ENCODE measurements around the gene TAX1BP1.
"Not testable (repeated sequence)": the region's sequence is repeated elsewhere in the genome, so short reads cannot be mapped to it uniquely, and the experiment has no call there.

The TAX1BP1 gene

DNA sequence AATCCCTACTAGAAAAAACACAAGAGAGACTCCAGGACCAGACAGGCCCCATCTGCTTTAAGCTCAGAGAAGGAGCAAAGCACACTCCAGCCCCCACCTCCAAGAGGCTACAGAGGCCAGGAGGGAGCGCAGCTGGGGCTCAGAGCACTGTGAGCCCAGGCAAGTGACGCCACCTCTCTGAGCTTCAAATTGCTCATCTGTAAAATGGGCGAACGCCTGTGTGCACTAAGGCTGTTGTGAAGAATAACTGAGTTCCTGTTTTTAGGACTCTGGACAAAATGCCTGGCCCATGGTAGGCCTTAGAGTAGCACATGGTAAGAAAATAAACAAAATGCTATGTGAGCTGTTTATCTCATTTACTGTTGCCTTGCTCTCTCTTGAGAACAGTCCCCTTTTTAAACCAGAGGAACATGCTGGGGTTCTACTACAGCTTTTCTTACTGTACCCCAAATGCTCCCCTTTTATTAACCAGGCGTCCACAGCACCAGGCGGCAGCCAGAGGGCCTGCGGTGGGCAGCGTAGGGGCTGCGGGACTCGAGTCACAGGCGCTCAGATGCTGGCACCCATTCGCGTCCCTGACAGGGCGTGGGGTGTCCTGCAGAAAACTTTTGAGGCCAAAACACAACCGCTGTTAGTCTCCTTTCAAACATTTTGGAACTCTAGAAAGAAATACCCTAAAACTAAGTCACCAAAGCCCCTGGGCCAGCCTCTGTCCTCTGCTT, 103.8 kb downstream of the TAX1BP1 start:
- no peak for DNase-seq (ENCODE audit: low read depth)

DNA sequence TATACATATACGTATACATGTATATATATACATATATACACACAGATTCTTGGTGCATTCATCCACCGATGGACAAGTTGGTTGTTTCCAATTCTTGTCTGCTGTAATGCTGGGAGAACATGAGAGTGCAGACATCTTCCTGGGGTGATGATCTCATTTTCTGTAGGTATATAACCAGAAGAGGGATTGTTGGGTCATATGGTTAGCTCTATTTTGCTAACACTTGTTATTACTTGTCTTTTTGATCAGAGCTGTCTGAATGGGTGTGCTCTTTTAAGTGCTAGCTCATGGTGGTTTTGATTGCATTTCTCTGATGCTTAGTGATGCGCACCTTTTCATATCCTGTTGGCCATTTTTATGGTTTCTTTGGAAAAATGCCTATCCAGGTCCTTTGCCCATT, 106.4 kb downstream of the TAX1BP1 start:
- no peak for DNase-seq (ENCODE audit: low read depth)

DNA sequence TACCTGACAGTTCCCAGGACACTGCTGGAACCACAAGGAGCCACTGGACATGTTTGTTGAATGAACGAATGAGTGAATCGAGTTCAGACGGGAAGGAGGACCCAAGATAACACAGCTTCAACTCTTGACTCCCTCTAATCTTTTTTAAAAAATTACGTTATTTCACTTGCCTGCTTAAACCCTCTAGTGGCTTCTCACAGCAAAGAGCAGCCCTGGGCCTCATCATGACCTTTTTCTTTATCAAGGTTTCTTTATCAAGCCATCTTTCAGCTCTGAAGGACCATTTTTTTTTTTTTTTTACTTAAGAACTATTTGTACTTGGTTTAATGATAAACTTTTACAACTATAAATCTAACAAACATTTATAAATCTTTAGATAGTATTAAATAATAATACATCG, 110.6 kb downstream of the TAX1BP1 start:
- no peak for DNase-seq (ENCODE audit: low read depth)

DNA sequence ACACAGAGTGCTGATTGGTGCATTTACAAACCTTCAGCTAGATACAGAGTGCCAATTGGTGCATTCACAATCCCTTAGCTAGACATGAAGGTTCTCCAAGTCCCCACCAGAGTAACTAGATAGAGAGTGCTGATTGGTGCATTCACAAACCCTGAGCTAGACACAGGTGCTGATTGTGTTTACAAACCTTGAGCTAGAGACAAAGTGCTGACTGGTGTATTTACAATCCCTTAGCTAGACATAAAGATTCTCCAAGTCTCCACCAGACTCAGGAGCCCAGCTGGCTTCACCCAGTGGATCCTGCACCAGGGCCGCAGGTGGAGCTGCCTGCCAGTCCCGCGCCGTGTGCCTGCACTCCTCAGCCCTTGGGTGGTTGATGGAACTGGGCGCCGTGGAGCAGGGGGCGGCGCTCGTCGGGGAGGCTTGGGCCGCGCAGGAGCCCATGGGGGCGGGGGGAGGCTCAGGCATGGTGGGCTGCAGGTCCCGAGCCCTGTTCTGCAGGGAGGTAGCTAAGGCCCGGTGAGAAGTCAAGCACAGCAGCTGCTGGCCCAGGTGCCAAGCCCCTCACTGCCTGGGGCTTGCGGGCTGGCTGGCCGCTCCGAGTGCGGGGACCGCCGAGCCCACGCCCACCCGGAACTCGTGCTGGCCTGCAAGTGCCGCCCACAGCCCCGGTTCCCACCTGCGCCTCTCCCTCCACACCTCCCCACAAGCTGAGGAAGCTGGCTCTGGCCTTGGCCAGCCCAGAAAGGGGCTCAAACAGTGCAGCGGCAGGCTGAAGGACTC, 116.9 kb downstream of the TAX1BP1 start:
- not testable (repeated sequence) for DNase-seq (ENCODE audit: low read depth)

DNA sequence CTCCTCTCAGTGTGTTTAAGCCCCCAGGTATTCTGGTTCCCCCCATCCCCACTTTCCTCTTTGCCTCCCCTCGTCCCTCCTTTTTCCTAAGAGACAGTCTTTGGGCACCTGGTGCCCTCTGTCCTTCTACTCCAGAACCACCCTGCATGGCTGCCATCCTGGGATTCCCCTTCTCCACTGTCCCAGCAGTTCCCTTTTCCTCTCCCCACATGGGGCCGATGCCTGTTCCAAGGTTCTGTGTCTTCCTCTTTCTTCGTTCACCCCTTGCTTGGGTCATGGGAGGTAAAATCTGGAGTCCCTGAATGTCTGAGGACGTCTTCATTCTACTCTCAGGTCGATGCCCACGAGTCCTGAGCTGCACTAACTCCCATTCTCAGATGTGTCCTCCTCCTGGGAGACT, 120.8 kb downstream of the TAX1BP1 start:
- DNase-seq (ENCODE audit: low read depth) = no peak

DNA sequence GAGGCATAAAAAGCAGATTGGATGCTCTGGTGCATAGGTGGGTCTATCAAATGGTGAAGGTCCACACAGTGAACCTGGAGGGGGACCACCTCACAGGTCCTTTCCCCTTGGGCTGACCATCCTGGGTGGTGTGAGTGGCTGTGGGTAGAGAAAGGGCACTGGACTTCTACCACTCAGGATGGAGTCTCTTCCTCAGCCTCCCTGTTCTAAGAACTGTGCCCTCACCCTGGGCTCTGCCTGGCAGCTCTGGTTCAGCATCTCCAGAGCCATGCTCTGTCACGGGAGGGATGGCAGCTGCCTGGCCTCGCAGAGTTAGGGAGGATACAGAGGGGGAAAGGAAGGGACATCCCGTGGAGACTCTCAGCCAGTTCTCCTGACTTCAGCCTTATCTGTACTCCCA, 121.8 kb downstream of the TAX1BP1 start:
- no peak for DNase-seq (ENCODE audit: low read depth)

DNA sequence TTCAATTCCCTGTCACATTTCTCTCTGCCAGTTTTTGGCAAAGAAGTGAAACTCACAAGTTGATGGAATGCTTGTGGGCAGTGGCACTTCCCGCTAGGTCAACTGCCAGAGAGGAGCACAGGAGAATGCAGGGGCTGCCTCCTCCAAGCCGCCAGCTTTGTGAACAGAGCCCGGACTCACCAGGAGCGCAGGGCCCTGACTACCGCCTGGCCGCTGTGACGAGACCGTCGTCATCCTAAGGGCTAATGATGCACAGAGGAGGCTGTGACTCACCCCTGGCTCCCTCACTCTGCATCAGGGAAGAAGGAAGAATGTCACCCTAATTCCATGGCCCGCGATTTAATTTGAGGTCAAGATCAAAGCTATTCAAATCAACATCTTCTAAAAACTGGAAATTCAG, 123.9 kb downstream of the TAX1BP1 start:
- DNase-seq (ENCODE audit: low read depth) = peak; percentile 70

DNA sequence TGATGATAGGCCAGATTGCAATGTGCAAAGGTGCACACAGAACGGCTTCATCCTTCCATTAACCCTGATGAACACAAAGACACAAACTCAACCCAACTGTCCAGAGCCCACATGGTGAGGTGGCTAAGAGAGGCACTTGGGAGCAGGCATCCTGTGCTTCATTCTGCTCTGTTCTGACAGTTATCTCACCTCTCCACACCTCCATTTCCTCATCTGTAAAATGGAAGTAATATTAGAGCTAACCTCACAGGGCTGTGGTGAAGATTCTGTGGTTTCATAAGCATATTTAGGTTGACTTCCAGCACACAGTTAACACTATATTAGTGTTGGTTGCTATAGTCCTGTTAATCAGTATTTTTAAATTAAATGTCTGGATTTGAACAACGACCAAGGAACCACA, 126.3 kb downstream of the TAX1BP1 start:
- no peak for DNase-seq (ENCODE audit: low read depth)

DNA sequence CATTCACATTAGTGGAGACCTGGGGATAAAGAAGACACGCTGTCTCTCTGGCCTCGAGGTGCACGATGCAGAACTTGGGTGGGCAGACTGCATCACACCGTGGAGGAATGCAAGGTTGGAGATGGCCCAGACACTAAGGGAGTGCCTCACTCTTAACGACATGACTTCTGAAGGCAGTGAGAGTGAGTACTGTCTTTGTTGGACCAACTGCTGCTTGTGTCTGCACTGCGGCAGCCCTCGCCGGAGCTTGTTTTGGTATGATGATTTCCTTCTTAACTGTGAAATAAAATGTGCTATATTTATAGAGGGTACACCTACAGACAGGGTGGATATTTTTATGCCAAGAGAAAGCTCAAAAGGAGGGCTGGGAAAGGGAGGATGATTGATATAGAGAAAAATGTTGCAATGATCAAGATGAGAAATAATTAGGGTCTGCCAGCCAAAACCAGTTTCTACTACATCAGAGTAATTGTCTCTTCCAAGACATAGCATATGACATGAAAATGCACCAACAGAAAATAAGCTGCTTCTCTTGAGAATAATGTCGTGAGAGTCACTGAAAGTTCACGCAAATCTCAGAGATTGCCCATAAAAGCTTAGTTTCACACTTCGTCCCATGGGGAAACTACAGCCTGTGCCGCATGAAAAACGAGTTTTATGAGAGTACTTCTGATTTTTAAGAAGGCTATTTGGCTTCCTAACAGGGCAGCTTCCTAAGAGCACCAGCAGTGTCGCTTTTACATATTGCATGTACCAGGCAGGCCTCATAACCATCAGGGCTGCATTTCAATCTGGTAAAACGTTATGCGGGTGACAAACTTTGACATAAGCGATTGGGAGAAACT, 127.1 kb downstream of the TAX1BP1 start:
- DNase-seq (ENCODE audit: low read depth) = no peak

DNA sequence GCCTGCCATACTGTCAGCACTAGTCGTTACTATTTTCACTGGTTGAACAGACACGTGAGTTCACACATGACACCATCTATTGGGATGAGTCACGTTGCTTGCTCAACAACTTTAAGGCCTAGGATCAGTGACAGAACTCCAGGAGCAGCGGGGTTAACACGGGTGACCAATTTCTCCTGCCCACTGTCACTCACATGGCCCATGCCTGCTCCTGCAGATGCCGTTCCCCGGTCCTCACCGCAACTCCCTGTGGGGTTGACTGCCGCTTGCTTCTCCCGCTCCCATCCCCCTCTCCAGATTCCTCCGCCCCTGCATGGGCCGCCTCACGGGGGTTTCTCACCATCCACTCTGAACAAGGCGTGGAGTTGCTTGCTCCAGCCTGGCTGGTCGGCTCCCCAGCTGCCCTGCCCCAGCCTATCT, 128.2 kb downstream of the TAX1BP1 start:
- no peak for DNase-seq (ENCODE audit: low read depth)

DNA sequence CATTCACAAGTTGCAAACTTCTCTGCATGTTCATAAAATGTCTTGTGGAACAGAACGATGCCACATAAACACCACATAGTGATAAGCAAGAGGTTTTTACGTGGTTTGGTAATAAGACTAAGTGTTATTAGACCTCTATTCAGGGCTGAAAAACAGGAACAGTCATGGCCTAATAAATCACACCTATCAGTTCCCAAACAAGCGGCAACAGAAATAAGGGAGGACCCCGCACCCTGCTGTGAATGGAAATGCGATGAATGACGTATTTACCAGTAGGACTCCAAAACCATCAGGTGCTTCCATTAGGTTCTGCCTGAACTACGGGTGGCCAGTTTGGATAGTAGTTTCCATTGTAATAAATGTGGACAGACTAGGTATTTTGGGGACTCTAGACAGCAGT, 129.1 kb downstream of the TAX1BP1 start:
- DNase-seq (ENCODE audit: low read depth) = no peak

DNA sequence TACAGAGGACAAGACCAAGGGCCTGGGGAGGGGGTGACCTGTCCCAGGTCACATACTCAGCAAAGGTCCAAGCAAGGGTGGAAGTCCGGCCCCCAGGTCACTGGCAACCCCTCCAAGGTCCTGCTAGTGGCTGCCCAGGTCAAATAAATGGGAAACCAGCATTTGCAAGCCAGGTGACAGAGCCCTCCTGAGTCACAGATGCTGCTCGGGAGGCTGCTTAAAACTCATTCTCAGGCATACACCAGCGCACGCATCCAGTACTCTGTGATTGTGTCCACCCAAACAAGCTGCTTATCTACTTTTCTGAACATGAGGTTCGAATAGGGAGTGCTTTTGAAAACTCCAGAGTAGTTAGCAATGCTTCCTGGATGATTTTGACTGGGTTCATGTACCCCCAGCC, 130.6 kb downstream of the TAX1BP1 start:
- DNase-seq (ENCODE audit: low read depth) = no peak

DNA sequence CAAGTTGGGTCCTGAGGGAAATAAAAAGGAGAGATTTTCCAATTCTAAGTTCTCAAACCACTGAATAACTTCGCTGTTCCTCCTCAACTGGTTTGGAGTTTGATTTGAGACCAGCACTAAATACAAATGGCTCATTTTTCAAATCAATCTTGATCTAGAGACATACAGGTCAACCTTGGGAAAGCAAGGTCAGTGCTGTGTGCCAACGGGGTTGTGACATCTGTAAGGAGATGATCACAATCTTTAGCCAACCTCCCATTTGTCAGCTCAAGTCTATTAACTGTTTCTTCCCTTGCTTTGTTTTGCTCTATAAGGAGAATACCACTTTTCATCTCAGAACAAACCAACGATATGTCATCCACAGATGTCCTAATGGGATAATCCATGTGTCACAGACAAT, 131.1 kb downstream of the TAX1BP1 start:
- DNase-seq (ENCODE audit: low read depth) = no peak

DNA sequence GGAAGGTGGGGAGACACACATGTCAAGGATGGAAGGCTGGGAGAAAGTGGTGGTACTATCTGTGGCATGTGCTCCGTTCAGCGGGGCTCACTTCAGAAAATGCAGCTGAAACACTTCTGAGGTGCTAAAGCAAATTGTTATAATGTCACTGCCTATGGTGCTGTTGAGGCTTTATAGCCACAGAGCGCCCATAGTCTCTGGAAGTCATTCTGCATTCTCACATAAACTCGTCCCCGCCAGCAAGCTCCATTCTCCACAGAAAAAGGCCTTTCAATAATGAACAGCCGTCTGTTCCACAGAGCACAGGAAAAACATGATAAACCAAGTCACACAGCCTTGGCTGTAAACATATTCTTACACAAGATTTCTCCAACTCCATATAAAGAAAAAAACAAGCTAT, 131.9 kb downstream of the TAX1BP1 start:
- DNase-seq (ENCODE audit: low read depth) = no peak

DNA sequence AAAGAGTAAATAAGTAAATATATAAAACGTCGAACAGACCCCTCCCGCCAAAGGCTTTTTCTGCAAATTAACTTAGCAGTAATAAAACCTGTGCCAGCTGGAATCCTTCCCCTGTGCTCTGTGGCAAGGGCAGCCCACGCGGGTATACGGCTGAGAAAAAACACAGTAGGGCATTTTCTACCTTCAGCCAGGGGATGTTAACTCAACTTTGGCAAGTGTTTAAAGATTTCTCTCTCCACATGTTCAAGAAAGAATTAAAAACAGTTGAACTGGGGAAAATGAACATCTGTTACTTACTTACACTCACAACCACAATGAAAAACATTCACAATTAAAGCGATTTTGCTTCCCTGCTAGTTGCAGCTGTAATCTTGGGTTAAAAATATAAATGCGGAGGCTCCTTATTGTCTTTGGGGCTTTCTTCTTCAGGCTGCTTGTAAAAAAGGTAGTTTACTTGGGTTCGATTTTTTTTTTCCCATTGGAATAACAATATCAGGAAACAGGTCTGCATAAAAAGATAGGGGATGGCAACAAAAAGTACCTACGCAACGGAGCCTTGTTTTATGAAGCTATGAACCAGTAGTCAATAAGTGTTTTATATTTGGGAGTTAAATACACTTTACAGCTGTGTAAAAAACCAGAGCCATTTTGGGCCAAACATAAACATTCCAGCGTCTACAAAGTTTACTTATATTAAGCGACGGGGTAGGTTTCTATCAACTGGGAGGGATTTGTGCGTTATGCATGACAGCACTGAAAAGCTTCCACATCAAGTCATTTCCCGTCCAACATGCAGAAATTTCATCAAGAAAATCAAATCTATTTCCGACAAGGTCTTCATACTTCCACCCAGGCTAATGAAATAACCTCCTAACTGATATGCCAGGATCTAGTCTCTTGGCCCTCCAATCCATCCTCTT, 132.7 kb downstream of the TAX1BP1 start:
- no peak for DNase-seq (ENCODE audit: low read depth)

DNA sequence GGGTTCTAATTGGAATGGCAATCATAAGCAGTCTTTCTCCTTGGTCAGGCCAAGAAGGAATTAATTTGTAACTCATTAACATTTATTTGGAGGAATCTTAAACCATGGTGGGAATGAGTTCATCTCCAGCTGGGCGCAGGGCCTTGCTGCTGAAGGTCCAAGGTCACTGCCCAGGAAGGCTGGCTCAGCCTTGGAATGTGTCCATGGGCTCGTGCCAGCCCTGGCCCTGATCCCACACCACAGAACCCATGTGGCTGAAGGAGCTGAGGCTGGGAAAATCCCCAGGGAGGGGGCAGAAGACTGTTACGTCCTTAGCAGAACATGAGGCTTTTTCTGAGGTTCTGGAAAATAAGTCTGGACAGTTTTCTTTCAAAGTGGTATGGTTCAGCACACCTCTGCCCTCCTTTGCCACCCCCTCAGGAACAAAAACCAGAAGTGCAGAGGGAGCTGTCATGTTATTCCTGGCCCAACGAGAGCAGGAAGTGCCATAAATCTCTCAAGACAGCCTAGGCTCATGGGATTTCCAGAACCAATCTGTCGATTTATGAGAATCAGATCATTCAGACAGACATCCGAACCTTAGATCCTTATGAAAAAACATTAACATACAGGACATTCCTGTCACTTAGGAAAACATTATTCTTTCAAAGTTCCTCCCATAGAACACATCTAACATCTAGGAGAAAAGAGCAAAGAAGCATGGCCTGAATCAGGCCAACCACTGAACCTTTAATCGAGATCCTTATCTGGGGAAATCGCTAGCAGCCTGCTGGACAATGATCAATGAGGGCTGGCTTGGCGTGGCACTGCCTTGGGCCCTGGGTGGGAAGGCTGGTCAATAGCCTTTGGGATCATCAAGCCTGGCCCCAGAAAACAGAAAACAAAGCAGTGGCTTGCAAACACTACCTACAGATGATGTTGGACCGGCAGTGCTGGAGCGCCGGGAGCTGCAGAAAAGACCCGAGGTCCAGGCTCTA, 134.3 kb downstream of the TAX1BP1 start:
- peak; percentile 33 for DNase-seq (ENCODE audit: low read depth)

DNA sequence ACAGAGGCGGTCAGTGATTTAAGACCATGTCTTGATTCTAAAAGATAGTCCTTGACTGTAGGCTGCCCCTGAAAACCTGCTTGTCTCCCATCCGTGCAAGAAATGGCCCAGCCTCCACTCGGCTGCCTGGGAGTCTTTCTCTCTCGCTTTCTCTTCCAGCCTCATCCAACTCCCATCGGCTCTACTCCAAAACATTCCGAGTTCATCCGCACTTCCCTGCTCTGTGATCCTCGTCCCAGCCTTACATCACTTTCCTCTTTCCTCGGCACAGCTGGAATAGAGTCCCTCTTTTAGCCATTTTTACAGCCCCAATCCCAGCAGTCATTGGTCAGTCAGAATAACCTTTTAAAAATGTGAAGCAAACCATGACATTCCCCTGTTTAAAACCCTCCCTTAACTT, 135.1 kb downstream of the TAX1BP1 start:
- no peak for DNase-seq (ENCODE audit: low read depth)

DNA sequence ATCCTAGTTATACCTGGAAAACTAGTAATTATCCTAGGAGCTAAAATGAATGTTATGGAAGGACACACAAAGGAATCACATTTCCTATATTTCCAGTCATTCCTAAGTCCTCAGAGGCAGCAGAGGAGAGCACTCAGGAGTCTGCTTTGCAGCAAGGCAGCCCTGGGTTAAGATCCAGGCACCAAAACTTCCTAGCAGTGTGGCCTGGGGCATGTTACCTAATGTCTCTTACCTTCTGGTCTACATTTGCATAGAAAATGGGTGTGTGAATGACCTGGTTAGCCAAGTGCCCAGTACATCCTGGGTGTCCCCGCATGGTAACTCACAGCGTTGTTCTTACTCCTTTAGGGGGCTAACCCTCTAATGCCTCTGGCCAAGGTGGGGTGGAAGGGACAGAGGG, 135.9 kb downstream of the TAX1BP1 start:
- DNase-seq (ENCODE audit: low read depth) = no peak

DNA sequence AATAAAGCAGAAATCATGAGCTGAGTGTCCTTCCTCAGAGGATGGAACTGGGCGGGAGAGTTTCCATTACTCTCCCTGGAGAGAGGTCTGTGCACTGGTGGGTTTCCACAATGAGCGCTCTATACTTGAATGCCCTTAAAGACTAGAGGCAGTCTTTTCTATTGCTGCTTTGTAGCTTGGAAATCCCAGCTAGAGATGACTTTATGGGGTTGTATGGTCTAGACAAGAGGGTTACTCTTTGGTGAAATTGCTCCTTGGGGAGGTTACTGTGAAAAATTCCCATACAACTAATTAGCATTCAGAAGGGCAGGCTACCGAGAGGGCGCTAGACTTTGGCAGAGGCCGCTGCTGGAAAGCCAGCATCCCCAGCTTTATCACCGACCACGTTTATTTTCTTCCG, 136.8 kb downstream of the TAX1BP1 start:
- DNase-seq (ENCODE audit: low read depth) = no peak
